ENCODE measurements around the gene USP21. TPM values are rescaled to one million over a fixed set of nuclear protein-coding genes. Genes with fewer than 3 reads are reported as not detected.

The USP21 gene
- total and polyA plus RNA-seq, 9 of the 15 experiments (the other 6 are each of a cell fraction or from before 2014, with no cell fraction given), result 4.9 to 52.4 (median 21.6) TPM

GRCh38 chr1:161119092-161119903 is 40.0 kb upstream of the USP21 start (continued):
- TF ChIP-seq ARID1B (IDR thresholded peaks at IDR 0.05) (no peak), FOXK2 (conservative IDR thresholded peaks at IDR 0.05 in 1 of 2, IDR thresholded peaks at IDR 0.05 in 1 of 2; ENCODE audit: low read depth in 2 of 2) (0 out of 4 replicates have a peak, but pooled peaks of 1 of the 2 experiments have one; percentile 19), ZZZ3 (IDR thresholded peaks at IDR 0.05) (no peak), RB1 (IDR thresholded peaks at IDR 0.05; ENCODE audit: low read depth) (no peak), CBX2 (IDR thresholded peaks at IDR 0.05; ENCODE audit: insufficient read depth, low read length, poor library complexity, severe bottlenecking) (no peak), MITF (IDR thresholded peaks at IDR 0.05) (no peak), FIP1L1 (IDR thresholded peaks at IDR 0.05; ENCODE audit: low read depth, low read length, poor library complexity, severe bottlenecking) (no peak), FOXP1 (CRISPR knock-in tag; IDR thresholded peaks at IDR 0.05) (peak; percentile 70; the same call in 1 of the 2 replicates), NFYB (IDR thresholded peaks at IDR 0.05; ENCODE audit: extremely low read depth, insufficient read length) (no peak), KLF10 (CRISPR knock-in tag; IDR thresholded peaks at IDR 0.05) (no peak), CBFA2T2 (conservative IDR thresholded peaks at IDR 0.05) (no peak), RBM15 (IDR thresholded peaks at IDR 0.05; ENCODE audit: insufficient read depth, low read length) (no peak), USF1 (CRISPR knock-in tag; IDR thresholded peaks at IDR 0.05) (peak; percentile 64), TEAD4 (IDR thresholded peaks at IDR 0.05; ENCODE audit: low read length) (no peak; the same call in 1 of the 2 replicates), TEAD4 (CRISPR knock-in tag; IDR thresholded peaks at IDR 0.05; ENCODE audit: borderline replicate concordance) (no peak), BRF1 (IDR thresholded peaks at IDR 0.05; ENCODE audit: borderline replicate concordance, extremely low read depth, insufficient read length) (no peak), ZNF75A (CRISPR knock-in tag; IDR thresholded peaks at IDR 0.05) (no peak), CHCHD3 (CRISPR knock-in tag; IDR thresholded peaks at IDR 0.05) (no peak), CBX1 (IDR thresholded peaks at IDR 0.05; ENCODE audit: low read depth) (no peak), ZFP36 (IDR thresholded peaks at IDR 0.05; ENCODE audit: low read depth, low read length, partially characterized antibody) (no peak), ZNF551 (CRISPR knock-in tag; IDR thresholded peaks at IDR 0.05) (no peak), POLR2AphosphoS5 (IDR thresholded peaks at IDR 0.05; ENCODE audit: control insufficient read depth, insufficient read depth, low read depth, low read length) (no peak), SIN3A (IDR thresholded peaks at IDR 0.05; ENCODE audit: borderline replicate concordance in 2 of 2, control insufficient read depth in 1 of 2, low read depth in 2 of 2, low read length in 2 of 2) (no peak)
- TF ChIP-seq, protein P1, sequence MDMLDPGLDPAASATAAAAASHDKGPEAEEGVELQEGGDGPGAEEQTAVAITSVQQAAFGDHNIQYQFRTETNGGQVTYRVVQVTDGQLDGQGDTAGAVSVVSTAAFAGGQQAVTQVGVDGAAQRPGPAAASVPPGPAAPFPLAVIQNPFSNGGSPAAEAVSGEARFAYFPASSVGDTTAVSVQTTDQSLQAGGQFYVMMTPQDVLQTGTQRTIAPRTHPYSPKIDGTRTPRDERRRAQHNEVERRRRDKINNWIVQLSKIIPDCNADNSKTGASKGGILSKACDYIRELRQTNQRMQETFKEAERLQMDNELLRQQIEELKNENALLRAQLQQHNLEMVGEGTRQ (CRISPR knock-in tag; IDR thresholded peaks at IDR 0.05), result peak; percentile 6; the same call in 1 of the 2 replicates
- TF ChIP-seq, protein P2, sequence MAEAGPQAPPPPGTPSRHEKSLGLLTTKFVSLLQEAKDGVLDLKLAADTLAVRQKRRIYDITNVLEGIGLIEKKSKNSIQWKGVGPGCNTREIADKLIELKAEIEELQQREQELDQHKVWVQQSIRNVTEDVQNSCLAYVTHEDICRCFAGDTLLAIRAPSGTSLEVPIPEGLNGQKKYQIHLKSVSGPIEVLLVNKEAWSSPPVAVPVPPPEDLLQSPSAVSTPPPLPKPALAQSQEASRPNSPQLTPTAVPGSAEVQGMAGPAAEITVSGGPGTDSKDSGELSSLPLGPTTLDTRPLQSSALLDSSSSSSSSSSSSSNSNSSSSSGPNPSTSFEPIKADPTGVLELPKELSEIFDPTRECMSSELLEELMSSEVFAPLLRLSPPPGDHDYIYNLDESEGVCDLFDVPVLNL (CRISPR knock-in tag; IDR thresholded peaks at IDR 0.05; ENCODE audit: low read depth), result no peak
